Loucy (cell line): ENCODE results near the gene TBPL2.

Experiments
- CTCF ChIP-seq: fragments of 200-600 bp; sonication (generic); conservative IDR thresholded peaks from 2 replicates; pipeline ENCODE4 v1.5.1; 2014; ENCODE audit warnings: mild to moderate bottlenecking, antibody characterized with exemption, low read length
- EZH2phosphoT487 ChIP-seq: fragments of 200-600 bp; IDR thresholded peaks from 2 replicates; pipeline ENCODE4 v1.6.1; 2018; ENCODE audit warnings: antibody characterized with exemption, mild to moderate bottlenecking, moderate library complexity, borderline replicate concordance

- TF ChIP-seq CTCF = no peak
- no peak for TF ChIP-seq EZH2phosphoT487
These were observed 65.6 kb downstream of the TBPL2 start for GRCh38 chr14:55374771-55375170.
